ENCODE data around the gene GLMN. TPM values are rescaled to one million over a fixed set of nuclear protein-coding genes. Genes with fewer than 3 reads are reported as not detected.
"Not testable (repeated sequence)": the region's sequence is repeated elsewhere in the genome, so short reads cannot be mapped to it uniquely, and the experiment has no call there.

The GLMN gene
- polyA plus RNA-seq, 1 experiment, result 10.1 TPM

DNA sequence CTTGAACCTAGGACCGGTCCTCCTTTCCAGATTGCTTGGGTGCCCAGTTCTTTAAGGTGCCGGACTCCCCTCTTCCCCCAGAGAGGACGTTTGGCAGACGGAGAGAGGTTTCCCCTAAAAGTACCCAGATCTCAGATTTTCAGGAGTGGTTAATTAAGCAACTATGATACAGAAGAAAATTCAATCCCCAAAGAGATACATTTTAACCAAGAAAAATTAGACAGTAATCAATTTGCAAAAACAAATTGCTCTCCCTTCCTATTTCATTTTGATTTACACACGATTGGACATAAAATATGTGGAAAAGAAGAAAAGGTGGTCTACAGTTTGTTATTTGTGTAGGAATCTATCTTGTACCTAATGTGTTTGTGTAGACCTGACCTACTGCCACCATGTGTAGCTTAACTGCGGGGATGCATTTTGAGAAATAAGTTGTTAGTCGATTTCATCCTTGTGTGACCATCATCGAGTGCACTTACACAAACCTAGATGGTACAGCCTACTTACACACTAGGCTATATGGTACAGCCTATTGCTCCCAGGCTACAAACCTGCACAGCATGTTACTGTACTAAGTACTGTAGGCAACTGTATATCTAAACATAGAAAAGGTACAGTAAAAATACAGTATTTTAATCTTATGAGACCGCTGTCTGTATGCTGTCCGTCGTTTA lies 827 bp upstream of the GLMN start:
- TF ChIP-seq, protein P1, sequence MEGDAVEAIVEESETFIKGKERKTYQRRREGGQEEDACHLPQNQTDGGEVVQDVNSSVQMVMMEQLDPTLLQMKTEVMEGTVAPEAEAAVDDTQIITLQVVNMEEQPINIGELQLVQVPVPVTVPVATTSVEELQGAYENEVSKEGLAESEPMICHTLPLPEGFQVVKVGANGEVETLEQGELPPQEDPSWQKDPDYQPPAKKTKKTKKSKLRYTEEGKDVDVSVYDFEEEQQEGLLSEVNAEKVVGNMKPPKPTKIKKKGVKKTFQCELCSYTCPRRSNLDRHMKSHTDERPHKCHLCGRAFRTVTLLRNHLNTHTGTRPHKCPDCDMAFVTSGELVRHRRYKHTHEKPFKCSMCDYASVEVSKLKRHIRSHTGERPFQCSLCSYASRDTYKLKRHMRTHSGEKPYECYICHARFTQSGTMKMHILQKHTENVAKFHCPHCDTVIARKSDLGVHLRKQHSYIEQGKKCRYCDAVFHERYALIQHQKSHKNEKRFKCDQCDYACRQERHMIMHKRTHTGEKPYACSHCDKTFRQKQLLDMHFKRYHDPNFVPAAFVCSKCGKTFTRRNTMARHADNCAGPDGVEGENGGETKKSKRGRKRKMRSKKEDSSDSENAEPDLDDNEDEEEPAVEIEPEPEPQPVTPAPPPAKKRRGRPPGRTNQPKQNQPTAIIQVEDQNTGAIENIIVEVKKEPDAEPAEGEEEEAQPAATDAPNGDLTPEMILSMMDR (IDR thresholded peaks at IDR 0.05; ENCODE audit: low read depth, low read length), result no peak
- DNase-seq (ENCODE audit: low read depth, low spot score), result no peak
- POLR2A ChIA-PET, result no interaction called here

GRCh38 chr1:92298213-92298572 lies 594 bp downstream of the GLMN start:
- POLR2A ChIA-PET, result no interaction called here
- CTCF ChIA-PET, result interaction anchor here (0.7 to 1.1 kb wide), 5 partner anchors 8 to 500 kb away, joined by 3 to 10 read pairs (median 3); no protein-coding TSS in a partner anchor
- Histone ChIP-seq H3K9me3 (ENCODE audit: control insufficient read depth, insufficient read depth, low read length) (no peaks in the 10 kb centered on the region; the same call in 1 of the 2 replicates), H3K4me3 (ENCODE audit: low read depth, low read length) (peak overlapping the region; percentile 83), H3K27ac (ENCODE audit: low read depth, low read length) (peak overlapping the region; percentile 85), H3K27me3 (ENCODE audit: control insufficient read depth, insufficient read depth, low read length) (no peaks in the 10 kb centered on the region)
- TF ChIP-seq, protein P1 (IDR thresholded peaks at IDR 0.05; ENCODE audit: low read depth, low read length), result no peak; the same call in 1 of the 2 replicates
- no peak for DNase-seq (ENCODE audit: low read depth, low spot score)

More for the DNA sequence above, 827 bp upstream of the GLMN start:
- Histone ChIP-seq H3K27me3 (ENCODE audit: control insufficient read depth, insufficient read depth, low read length) (no peaks in the 10 kb centered on the region), H3K27ac (ENCODE audit: low read depth, low read length) (peak overlapping the region; percentile 85), H3K9me3 (ENCODE audit: control insufficient read depth, insufficient read depth, low read length) (no peaks in the 10 kb centered on the region; the same call in 1 of the 2 replicates), H3K4me3 (ENCODE audit: low read depth, low read length) (peak overlapping the region; percentile 83)
- CTCF ChIA-PET, result interaction anchor here (1.8 to 5.7 kb wide), 3 partner anchors 9 to 303 kb away, joined by 11 to 22 read pairs (median 11); no protein-coding TSS in a partner anchor

DNA sequence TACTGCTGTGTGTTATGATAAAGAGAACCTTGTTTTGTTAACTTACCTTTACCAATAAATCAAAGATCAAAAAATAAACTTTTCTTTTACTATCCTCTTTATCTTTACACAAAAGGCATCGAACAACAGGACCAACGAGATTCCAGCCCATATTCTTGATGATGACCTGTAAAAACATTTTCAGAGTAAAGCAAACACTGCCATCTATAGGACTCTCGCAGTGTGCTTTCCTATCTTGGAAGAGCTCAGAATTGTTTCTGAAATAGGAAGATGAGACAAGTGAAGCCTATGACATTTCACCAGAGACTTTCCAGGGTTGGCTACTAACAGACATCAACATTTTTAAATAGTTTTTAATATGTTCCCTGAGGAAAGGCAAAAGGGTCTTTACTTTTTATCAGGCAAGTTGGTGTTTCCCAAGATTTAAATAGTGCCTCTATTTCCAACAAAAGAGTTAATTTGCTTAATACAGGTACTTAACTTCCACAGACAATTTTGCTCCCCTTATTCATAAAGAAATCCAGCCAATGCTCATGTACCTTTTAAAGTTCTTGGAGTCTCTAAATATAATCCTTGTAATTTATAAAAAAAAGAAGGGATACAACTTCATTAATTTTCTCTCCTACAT lies 7.3 kb downstream of the GLMN start:
- ChIA-PET POLR2A (no interaction called here), CTCF (interaction anchor here (0.5 to 8.7 kb wide), 53 partner anchors 10 to 1009 kb away, joined by 3 to 236 read pairs (median 4); partner anchors contain the start of gene BTBD8)
- H3K27me3 ChIP-seq (ENCODE audit: control insufficient read depth, insufficient read depth, low read length), result no peaks in the 10 kb centered on the region
- no peaks in the 10 kb centered on the region for H3K9me3 ChIP-seq (ENCODE audit: control insufficient read depth, insufficient read depth, low read length)
- no peak overlapping the region for H3K4me3 ChIP-seq (ENCODE audit: low read depth, low read length)
- peak; percentile 44 for DNase-seq (ENCODE audit: low read depth, low spot score)
- H3K27ac ChIP-seq (ENCODE audit: low read depth, low read length), result no peak overlapping the region
- TF ChIP-seq, protein P1 (IDR thresholded peaks at IDR 0.05; ENCODE audit: low read depth, low read length), result peak; percentile 84

GRCh38 chr1:92281411-92281810 lies 17.4 kb downstream of the GLMN start:
- POLR2A ChIA-PET; DNase-seq (ENCODE audit: low read depth, low spot score); H3K27ac ChIP-seq (ENCODE audit: low read depth, low read length); H3K27me3 ChIP-seq (ENCODE audit: control insufficient read depth, insufficient read depth, low read length); H3K9me3 ChIP-seq (ENCODE audit: control insufficient read depth, insufficient read depth, low read length); H3K4me3 ChIP-seq (ENCODE audit: low read depth, low read length): not testable (repeated sequence)
- CTCF ChIA-PET, result interaction anchor here (0.6 to 3.7 kb wide), 4 partner anchors 10 to 290 kb away, joined by 3 to 17 read pairs (median 4); no protein-coding TSS in a partner anchor

DNA sequence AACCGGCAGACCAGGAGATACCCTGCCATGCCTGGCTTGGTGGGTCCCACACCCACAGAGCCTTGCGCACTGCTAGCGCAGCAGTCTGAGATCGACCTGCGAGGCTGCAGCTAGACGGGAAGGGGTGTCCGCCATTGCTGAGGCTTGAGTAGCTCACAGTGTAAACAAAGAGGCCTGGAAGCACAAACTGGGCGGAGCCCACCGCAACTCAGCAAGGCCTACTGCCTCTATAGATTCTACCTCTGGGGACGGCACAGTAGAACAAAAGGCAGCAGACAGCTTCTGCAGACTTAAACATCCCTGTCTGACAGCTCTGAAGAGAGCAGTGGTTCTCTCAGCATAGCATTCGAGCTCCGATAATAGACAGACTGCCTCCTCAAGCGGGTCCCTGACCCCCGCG lies 19.0 kb downstream of the GLMN start:
- POLR2A ChIA-PET, result not testable (repeated sequence)
- CTCF ChIA-PET, result interaction anchor here (3.7 kb wide), 1 partner anchor 11 kb away, joined by 17 read pairs; no protein-coding TSS in a partner anchor

More for the DNA sequence above, 19.0 kb downstream of the GLMN start:
- H3K4me3 ChIP-seq (ENCODE audit: low read depth, low read length); H3K27me3 ChIP-seq (ENCODE audit: control insufficient read depth, insufficient read depth, low read length); DNase-seq (ENCODE audit: low read depth, low spot score); H3K27ac ChIP-seq (ENCODE audit: low read depth, low read length); H3K9me3 ChIP-seq (ENCODE audit: control insufficient read depth, insufficient read depth, low read length): not testable (repeated sequence)

All from AG04450 (cell line).